NB4 (cell line): ENCODE measurements around the gene MMAB.

ENCODE experiments used
- CTCF ChIP-seq: IDR thresholded peaks from one replicate; pipeline ENCODE4 v1.5.1; 2012; ENCODE audit warnings: low read depth, low read length
- MAX ChIP-seq: IDR thresholded peaks from 2 replicates; pipeline ENCODE4 v1.6.1; 2011; ENCODE audit warnings: low read depth, low read length
- POLR2A ChIP-seq: IDR thresholded peaks from 2 replicates; pipeline ENCODE4 v1.6.1; 2011; ENCODE audit warnings: mild to moderate bottlenecking; ENCODE audit not compliant: insufficient read length; ENCODE audit errors: extremely low read depth

GRCh38 chr12:109579639-109580038 lies 6.3 kb upstream of the MMAB start:
- TF ChIP-seq CTCF (no peak), MAX (no peak), POLR2A (no peak)
